ENCODE data around the gene COA8.

The COA8 gene

DNA sequence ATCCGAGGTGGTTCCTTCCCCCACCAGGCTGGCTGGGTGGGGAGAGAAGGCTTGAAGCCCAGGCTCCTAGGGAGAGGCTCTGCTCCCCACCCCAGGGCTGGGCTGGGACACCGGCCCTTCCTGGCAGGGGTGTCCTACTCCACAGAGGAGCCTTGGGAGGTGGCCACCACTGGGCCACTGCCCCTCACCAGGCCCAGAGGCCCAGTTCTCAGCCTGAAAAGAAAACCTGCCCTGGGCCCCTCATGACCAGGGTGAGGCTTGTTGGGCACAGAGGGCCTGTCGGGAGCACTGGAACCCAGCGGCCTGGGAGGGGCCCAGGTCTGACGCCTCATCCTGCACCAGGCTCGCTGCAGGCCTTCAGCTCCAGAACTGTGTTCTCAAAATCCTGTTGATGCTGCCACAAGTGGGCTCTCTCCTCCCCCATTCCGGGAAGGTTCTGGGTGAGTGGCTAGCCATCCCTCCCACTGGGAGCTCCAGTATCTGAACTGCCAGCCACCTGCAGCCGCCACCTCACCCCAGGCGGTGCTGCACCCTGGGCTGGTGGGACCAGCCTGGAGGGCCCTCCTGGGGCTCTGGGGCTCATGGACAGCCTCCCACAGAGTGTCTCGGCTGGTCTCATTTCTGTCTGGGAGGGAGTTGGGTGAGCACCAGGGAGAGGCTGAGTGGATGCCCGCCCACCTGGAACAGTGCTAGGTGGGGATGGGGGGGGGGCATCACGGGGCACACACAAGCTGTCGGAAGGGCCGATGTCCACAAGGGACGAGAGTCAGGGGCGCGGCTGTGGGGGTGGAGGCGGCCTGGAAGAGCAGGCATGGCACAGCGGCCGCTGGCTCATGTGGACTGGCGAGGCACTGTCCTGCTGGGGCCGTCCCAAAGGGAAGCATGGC is 12.1 kb upstream of the COA8 start:
- H3K27me3 ChIP-seq (replicated peaks in 2 of 5; ENCODE audit: control insufficient read depth in 4 of 5, insufficient read depth in 5 of 5, low read length in 4 of 5), result no peaks in the 10 kb centered on the region
- no peak overlapping the region for H3K27ac ChIP-seq (ENCODE audit: insufficient read depth in 1 of 2, low read depth in 1 of 2, low read length in 2 of 2, poor library complexity in 1 of 2, severe bottlenecking in 2 of 2)
- no peak overlapping the region for H3K4me3 ChIP-seq (ENCODE audit: control insufficient read depth in 1 of 7, extremely low read depth in 1 of 7, insufficient read depth in 4 of 7, low read depth in 2 of 7, low read length in 6 of 7)
- no peaks in the 10 kb centered on the region for H3K9me3 ChIP-seq (ENCODE audit: control extremely low read depth in 1 of 5, control insufficient read depth in 4 of 5, insufficient read depth in 2 of 5, low read depth in 1 of 5, low read length in 4 of 5)
- peaks cover 0 to 3% (median 0%) of the 10 kb centered on the region in 4 experiments for H3K36me3 ChIP-seq (ENCODE audit: control insufficient read depth in 4 of 4, insufficient read depth in 4 of 4, low read length in 3 of 4)
- H3K4me1 ChIP-seq (ENCODE audit: control extremely low read depth in 1 of 4, control insufficient read depth in 4 of 4, insufficient read depth in 4 of 4, low read length in 3 of 4), result peaks cover 0 to 3% (median 0%) of the 10 kb centered on the region in 4 experiments
- WGBS (ENCODE audit: insufficient coverage), result 96% methylated on average over 20 of the region's 22 CpGs
- CTCF ChIA-PET, result interaction anchor here (0.6 to 15.7 kb wide), 6 partner anchors 10 to 42 kb away, joined by 3 to 147 read pairs (median 4); partner anchors contain the start of gene CKB
- no peak for DNase-seq
- POLR2A ChIA-PET, result no interaction called here

GRCh38 chr14:103551338-103551762 is 11.4 kb upstream of the COA8 start:
- Histone ChIP-seq H3K27me3 (replicated peaks in 2 of 5; ENCODE audit: control insufficient read depth in 4 of 5, insufficient read depth in 5 of 5, low read length in 4 of 5) (no peaks in the 10 kb centered on the region), H3K9me3 (ENCODE audit: control extremely low read depth in 1 of 5, control insufficient read depth in 4 of 5, insufficient read depth in 2 of 5, low read depth in 1 of 5, low read length in 4 of 5) (no peaks in the 10 kb centered on the region), H3K36me3 (ENCODE audit: control insufficient read depth in 4 of 4, insufficient read depth in 4 of 4, low read length in 3 of 4) (peaks cover 0 to 3% (median under 1%) of the 10 kb centered on the region in 4 experiments), H3K4me3 (ENCODE audit: control insufficient read depth in 1 of 7, extremely low read depth in 1 of 7, insufficient read depth in 4 of 7, low read depth in 2 of 7, low read length in 6 of 7) (no peak overlapping the region), H3K4me1 (ENCODE audit: control extremely low read depth in 1 of 4, control insufficient read depth in 4 of 4, insufficient read depth in 4 of 4, low read length in 3 of 4) (peaks cover 0 to 3% (median 0%) of the 10 kb centered on the region in 4 experiments), H3K27ac (ENCODE audit: insufficient read depth in 1 of 2, low read depth in 1 of 2, low read length in 2 of 2, poor library complexity in 1 of 2, severe bottlenecking in 2 of 2) (no peak overlapping the region)
- DNase-seq, result no peak
- POLR2A ChIA-PET, result no interaction called here
- CTCF ChIA-PET, result interaction anchor here (1.1 to 15.7 kb wide), 5 partner anchors 10 to 52 kb away, joined by 3 to 147 read pairs (median 5); partner anchors contain the start of genes BAG5 and CKB
- WGBS (ENCODE audit: insufficient coverage), result 91% methylated on average over 16 of the region's 17 CpGs

- DNase-seq, result no peak
- ChIA-PET CTCF (interaction anchor here (1.0 to 15.7 kb wide), 8 partner anchors 9 to 80 kb away, joined by 3 to 147 read pairs (median 4); partner anchors contain the start of genes BAG5 and CKB), POLR2A (no interaction called here)
- no peak overlapping the region for H3K27ac ChIP-seq (ENCODE audit: insufficient read depth in 1 of 2, low read depth in 1 of 2, low read length in 2 of 2, poor library complexity in 1 of 2, severe bottlenecking in 2 of 2)
- H3K4me3 ChIP-seq (ENCODE audit: control insufficient read depth in 1 of 7, extremely low read depth in 1 of 7, insufficient read depth in 4 of 7, low read depth in 2 of 7, low read length in 6 of 7), result no peak overlapping the region
- no peaks in the 10 kb centered on the region for H3K9me3 ChIP-seq (ENCODE audit: control extremely low read depth in 1 of 5, control insufficient read depth in 4 of 5, insufficient read depth in 2 of 5, low read depth in 1 of 5, low read length in 4 of 5)
- H3K4me1 ChIP-seq (ENCODE audit: control extremely low read depth in 1 of 4, control insufficient read depth in 4 of 4, insufficient read depth in 4 of 4, low read length in 3 of 4), result no peaks in the 10 kb centered on the region
- H3K36me3 ChIP-seq (ENCODE audit: control insufficient read depth in 4 of 4, insufficient read depth in 4 of 4, low read length in 3 of 4), result peaks cover 2 to 7% (median 3%) of the 10 kb centered on the region in 4 experiments
- WGBS (ENCODE audit: insufficient coverage), result 97% methylated on average over 14 of the region's 18 CpGs
- no peaks in the 10 kb centered on the region for H3K27me3 ChIP-seq (replicated peaks in 2 of 5; ENCODE audit: control insufficient read depth in 4 of 5, insufficient read depth in 5 of 5, low read length in 4 of 5)
Measured at GRCh38 chr14:103552011-103552845, 10.5 kb upstream of the COA8 start.

DNA sequence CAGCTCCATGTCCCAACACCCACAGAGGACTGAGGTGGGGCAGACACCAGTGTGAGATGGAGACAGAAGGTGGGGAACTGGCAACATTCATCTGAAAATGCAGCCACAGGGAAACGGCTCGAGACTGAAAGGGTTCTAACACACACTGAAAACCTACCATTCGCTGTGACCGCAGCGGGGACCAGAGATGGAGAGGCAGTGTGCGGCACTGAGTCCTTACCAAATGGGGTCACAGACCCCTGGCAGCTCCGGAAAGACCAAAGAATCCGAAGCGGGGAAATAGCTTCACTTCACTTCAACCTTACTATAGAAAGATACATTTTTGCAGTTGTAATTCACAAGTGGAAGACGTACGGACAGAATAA is 9.9 kb upstream of the COA8 start:
- no peaks in the 10 kb centered on the region for H3K4me1 ChIP-seq (ENCODE audit: control extremely low read depth in 1 of 4, control insufficient read depth in 4 of 4, insufficient read depth in 4 of 4, low read length in 3 of 4)
- 98% methylated on average over 8 of the region's 11 CpGs for WGBS (ENCODE audit: insufficient coverage)
- ChIA-PET CTCF (interaction anchor here (1.0 to 15.7 kb wide), 7 partner anchors 9 to 81 kb away, joined by 3 to 147 read pairs (median 4); partner anchors contain the start of gene CKB), POLR2A (no interaction called here)
- H3K27me3 ChIP-seq (replicated peaks in 2 of 5; ENCODE audit: control insufficient read depth in 4 of 5, insufficient read depth in 5 of 5, low read length in 4 of 5), result no peaks in the 10 kb centered on the region
- no peak overlapping the region for H3K27ac ChIP-seq (ENCODE audit: insufficient read depth in 1 of 2, low read depth in 1 of 2, low read length in 2 of 2, poor library complexity in 1 of 2, severe bottlenecking in 2 of 2)
- H3K4me3 ChIP-seq (ENCODE audit: control insufficient read depth in 1 of 7, extremely low read depth in 1 of 7, insufficient read depth in 4 of 7, low read depth in 2 of 7, low read length in 6 of 7), result no peak overlapping the region
- DNase-seq, result no peak
- H3K36me3 ChIP-seq (ENCODE audit: control insufficient read depth in 4 of 4, insufficient read depth in 4 of 4, low read length in 3 of 4), result peaks cover 3 to 11% (median 4%) of the 10 kb centered on the region in 4 experiments
- no peaks in the 10 kb centered on the region for H3K9me3 ChIP-seq (ENCODE audit: control extremely low read depth in 1 of 5, control insufficient read depth in 4 of 5, insufficient read depth in 2 of 5, low read depth in 1 of 5, low read length in 4 of 5)

- Histone ChIP-seq H3K27me3 (replicated peaks in 2 of 5; ENCODE audit: control insufficient read depth in 4 of 5, insufficient read depth in 5 of 5, low read length in 4 of 5) (no peaks in the 10 kb centered on the region), H3K9me3 (ENCODE audit: control extremely low read depth in 1 of 5, control insufficient read depth in 4 of 5, insufficient read depth in 2 of 5, low read depth in 1 of 5, low read length in 4 of 5) (no peaks in the 10 kb centered on the region), H3K36me3 (ENCODE audit: control insufficient read depth in 4 of 4, insufficient read depth in 4 of 4, low read length in 3 of 4) (peaks cover 5 to 38% (median 27%) of the 10 kb centered on the region in 4 experiments), H3K27ac (ENCODE audit: insufficient read depth in 1 of 2, low read depth in 1 of 2, low read length in 2 of 2, poor library complexity in 1 of 2, severe bottlenecking in 2 of 2) (no peak overlapping the region), H3K4me3 (ENCODE audit: control insufficient read depth in 1 of 7, extremely low read depth in 1 of 7, insufficient read depth in 4 of 7, low read depth in 2 of 7, low read length in 6 of 7) (no peak overlapping the region), H3K4me1 (ENCODE audit: control extremely low read depth in 1 of 4, control insufficient read depth in 4 of 4, insufficient read depth in 4 of 4, low read length in 3 of 4) (peaks cover 4 to 7% (median 6%) of the 10 kb centered on the region in 4 experiments)
- POLR2A ChIA-PET, result no interaction called here
- 96% methylated on average over 12 of the region's 15 CpGs for WGBS (ENCODE audit: insufficient coverage)
- no peak for DNase-seq
- CTCF ChIA-PET, result interaction anchor here (0.8 to 4.4 kb wide), 2 partner anchors 10 to 58 kb away, joined by 3 to 30 read pairs; no protein-coding TSS in a partner anchor
Measured at GRCh38 chr14:103555559-103556337, 7.0 kb upstream of the COA8 start.

- Histone ChIP-seq H3K36me3 (ENCODE audit: control insufficient read depth in 4 of 4, insufficient read depth in 4 of 4, low read length in 3 of 4) (peaks cover 5 to 38% (median 27%) of the 10 kb centered on the region in 4 experiments), H3K27ac (ENCODE audit: insufficient read depth in 1 of 2, low read depth in 1 of 2, low read length in 2 of 2, poor library complexity in 1 of 2, severe bottlenecking in 2 of 2) (no peak overlapping the region), H3K9me3 (ENCODE audit: control extremely low read depth in 1 of 5, control insufficient read depth in 4 of 5, insufficient read depth in 2 of 5, low read depth in 1 of 5, low read length in 4 of 5) (no peaks in the 10 kb centered on the region), H3K27me3 (replicated peaks in 2 of 5; ENCODE audit: control insufficient read depth in 4 of 5, insufficient read depth in 5 of 5, low read length in 4 of 5) (no peaks in the 10 kb centered on the region), H3K4me3 (ENCODE audit: control insufficient read depth in 1 of 7, extremely low read depth in 1 of 7, insufficient read depth in 4 of 7, low read depth in 2 of 7, low read length in 6 of 7) (no peak overlapping the region), H3K4me1 (ENCODE audit: control extremely low read depth in 1 of 4, control insufficient read depth in 4 of 4, insufficient read depth in 4 of 4, low read length in 3 of 4) (peaks cover 8 to 18% (median 17%) of the 10 kb centered on the region in 4 experiments)
- CTCF ChIA-PET, result interaction anchor here (0.8 to 4.4 kb wide), 5 partner anchors 11 to 58 kb away, joined by 3 to 30 read pairs (median 4); no protein-coding TSS in a partner anchor
- no peak for DNase-seq
- POLR2A ChIA-PET, result no interaction called here
- 99% methylated on average over 14 of the region's 15 CpGs for WGBS (ENCODE audit: insufficient coverage)
Measured at GRCh38 chr14:103556946-103557758, 5.6 kb upstream of the COA8 start.

All from common myeloid progenitor, CD34-positive (primary cell).